BLaER1 (cell line): Measurements from ENCODE around the gene RIMS1.

Experiments used
- H3K27ac ChIP-seq: shearing (Covaris generic); formaldehyde crosslinking; 2 replicates; pipeline ENCODE4 v1.8.1; 2022
- H3K27me3 ChIP-seq: shearing (Covaris generic); formaldehyde crosslinking; 2 replicates; pipeline ENCODE4 v1.8.1; 2022
- H3K36me3 ChIP-seq: shearing (Covaris generic); formaldehyde crosslinking; 2 replicates; pipeline ENCODE4 v1.8.1; 2022
- H3K4me1 ChIP-seq: shearing (Covaris generic); formaldehyde crosslinking; 2 replicates; pipeline ENCODE4 v1.8.1; 2022
- H3K4me2 ChIP-seq: shearing (Covaris generic); formaldehyde crosslinking; 2 replicates; pipeline ENCODE4 v1.8.1; 2022
- H3K4me3 ChIP-seq: shearing (Covaris generic); formaldehyde crosslinking; 2 replicates; pipeline ENCODE4 v1.8.1; 2022
- H3K9ac ChIP-seq: shearing (Covaris generic); formaldehyde crosslinking; 2 replicates; pipeline ENCODE4 v1.8.1; 2022
- H3K9me3 ChIP-seq: shearing (Covaris generic); formaldehyde crosslinking; 2 replicates; pipeline ENCODE4 v1.8.1; 2022
- H4K20me1 ChIP-seq: shearing (Covaris generic); formaldehyde crosslinking; 2 replicates; pipeline ENCODE4 v1.8.1; 2022
- Cebpa-rat ChIP-seq: shearing (Covaris generic); IDR thresholded peaks from 2 replicates; pipeline ENCODE4 v1.8.1; 2022

The RIMS1 gene

GRCh38 chr6:72418495-72418894, 532.1 kb downstream of the RIMS1 start:
- TF ChIP-seq Cebpa-rat: no peak
- H3K4me1 ChIP-seq: no peaks in the 10 kb centered on the region
- H3K9me3 ChIP-seq: no peaks in the 10 kb centered on the region
- H3K27ac ChIP-seq: no peak overlapping the region
- no peaks in the 10 kb centered on the region for H3K27me3 ChIP-seq
- no peaks in the 10 kb centered on the region for H3K36me3 ChIP-seq
- no peaks in the 10 kb centered on the region for H4K20me1 ChIP-seq
- no peak overlapping the region for H3K9ac ChIP-seq
- no peak overlapping the region for H3K4me2 ChIP-seq
- H3K4me3 ChIP-seq: no peak overlapping the region

- Histone ChIP-seq H3K27me3 (no peaks in the 10 kb centered on the region), H3K4me3 (no peak overlapping the region), H3K4me2 (no peak overlapping the region), H3K9ac (no peak overlapping the region), H3K36me3 (no peaks in the 10 kb centered on the region), H4K20me1 (no peaks in the 10 kb centered on the region), H3K9me3 (no peaks in the 10 kb centered on the region), H3K27ac (no peak overlapping the region), H3K4me1 (no peaks in the 10 kb centered on the region)
- TF ChIP-seq Cebpa-rat: no peak
These were observed 533.6 kb downstream of the RIMS1 start for GRCh38 chr6:72419966-72420365.

DNA sequence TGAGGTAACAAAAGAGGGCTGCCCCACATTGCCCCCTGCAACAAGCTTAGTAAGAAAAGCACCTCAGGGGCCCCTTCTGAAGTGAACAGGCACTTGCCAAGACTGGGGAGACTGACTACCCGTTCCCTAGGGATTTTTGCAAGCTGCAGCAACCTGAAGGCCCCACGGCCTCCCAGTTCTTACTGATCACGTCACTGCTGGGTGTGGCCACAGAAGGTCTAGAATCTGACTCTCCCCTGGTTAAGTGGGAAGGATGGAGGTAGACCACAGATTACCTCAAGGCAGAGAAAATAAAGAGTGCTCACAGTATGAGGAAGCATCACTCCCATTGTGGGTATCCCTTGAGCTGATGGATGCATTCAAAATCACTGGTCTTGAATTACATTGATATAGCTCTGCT, 534.1 kb downstream of the RIMS1 start:
- H3K9ac ChIP-seq: no peak overlapping the region
- no peak overlapping the region for H3K27ac ChIP-seq
- no peaks in the 10 kb centered on the region for H3K9me3 ChIP-seq
- no peak overlapping the region for H3K4me3 ChIP-seq
- H3K4me2 ChIP-seq: no peak overlapping the region
- no peaks in the 10 kb centered on the region for H3K27me3 ChIP-seq
- no peaks in the 10 kb centered on the region for H3K4me1 ChIP-seq
- H4K20me1 ChIP-seq: no peaks in the 10 kb centered on the region
- H3K36me3 ChIP-seq: no peaks in the 10 kb centered on the region
- no peak for TF ChIP-seq Cebpa-rat

DNA sequence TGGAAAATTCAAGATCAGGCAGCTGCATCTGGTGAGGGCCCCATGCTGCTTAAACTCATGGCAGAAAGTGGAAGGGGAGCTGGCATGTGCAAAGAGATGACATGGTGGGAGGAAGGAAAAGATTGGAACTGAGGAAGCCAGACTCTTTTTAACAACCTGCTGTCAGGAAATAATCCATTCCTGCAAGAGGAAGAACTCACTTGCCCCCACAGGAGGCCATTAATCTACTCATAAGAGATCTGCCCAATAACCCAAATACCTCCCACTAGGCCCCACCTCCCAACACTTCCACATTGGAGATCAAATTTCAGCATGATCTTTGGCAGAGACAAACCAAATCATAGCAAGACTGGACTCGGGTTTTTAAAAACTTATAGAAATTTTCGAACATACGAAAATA, 535.0 kb downstream of the RIMS1 start:
- Histone ChIP-seq H3K4me1 (no peaks in the 10 kb centered on the region), H3K27me3 (no peaks in the 10 kb centered on the region)
- no peak for TF ChIP-seq Cebpa-rat

GRCh38 chr6:72422171-72422570, 535.8 kb downstream of the RIMS1 start:
- no peaks in the 10 kb centered on the region for H4K20me1 ChIP-seq
- no peaks in the 10 kb centered on the region for H3K36me3 ChIP-seq
- no peaks in the 10 kb centered on the region for H3K4me1 ChIP-seq
- no peaks in the 10 kb centered on the region for H3K27me3 ChIP-seq
- H3K4me3 ChIP-seq: no peak overlapping the region
- no peak overlapping the region for H3K9ac ChIP-seq
- no peak for TF ChIP-seq Cebpa-rat
- no peak overlapping the region for H3K4me2 ChIP-seq
- H3K9me3 ChIP-seq: no peaks in the 10 kb centered on the region
- H3K27ac ChIP-seq: no peak overlapping the region

More for the DNA sequence above, 535.0 kb downstream of the RIMS1 start:
- Histone ChIP-seq H3K9me3 (no peaks in the 10 kb centered on the region), H3K4me2 (no peak overlapping the region), H4K20me1 (no peaks in the 10 kb centered on the region), H3K9ac (no peak overlapping the region), H3K27ac (no peak overlapping the region), H3K36me3 (no peaks in the 10 kb centered on the region), H3K4me3 (no peak overlapping the region)

DNA sequence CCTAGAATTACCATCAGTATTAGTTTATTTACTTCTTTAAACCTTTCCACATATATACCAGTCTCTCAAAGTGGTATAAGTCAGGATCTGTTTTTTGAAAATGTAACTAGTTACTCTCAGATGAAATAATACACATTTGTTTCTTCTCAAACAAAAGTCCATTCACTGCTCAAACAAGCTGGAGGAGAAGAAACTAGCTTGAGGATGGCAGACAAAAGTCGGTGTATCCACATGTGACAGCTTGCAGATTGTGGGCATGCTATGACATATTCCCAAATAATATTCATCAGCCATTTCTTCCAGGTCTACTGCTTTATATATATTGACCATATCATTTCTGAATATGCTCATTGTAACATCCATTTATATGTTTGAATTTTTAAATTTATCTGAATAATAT, 538.1 kb downstream of the RIMS1 start:
- H3K4me1 ChIP-seq: no peaks in the 10 kb centered on the region
- H3K27ac ChIP-seq: no peak overlapping the region
- H3K27me3 ChIP-seq: no peaks in the 10 kb centered on the region
- H3K36me3 ChIP-seq: no peaks in the 10 kb centered on the region
- no peak overlapping the region for H3K4me2 ChIP-seq
- H3K9me3 ChIP-seq: no peaks in the 10 kb centered on the region
- no peak overlapping the region for H3K4me3 ChIP-seq
- no peak overlapping the region for H3K9ac ChIP-seq
- TF ChIP-seq Cebpa-rat: no peak
- no peaks in the 10 kb centered on the region for H4K20me1 ChIP-seq

- H3K4me1 ChIP-seq: no peaks in the 10 kb centered on the region
- H3K36me3 ChIP-seq: no peaks in the 10 kb centered on the region
- H3K27me3 ChIP-seq: no peaks in the 10 kb centered on the region
- H3K4me2 ChIP-seq: no peak overlapping the region
- no peak overlapping the region for H3K4me3 ChIP-seq
- H3K9me3 ChIP-seq: no peaks in the 10 kb centered on the region
- no peak overlapping the region for H3K27ac ChIP-seq
- TF ChIP-seq Cebpa-rat: no peak
- no peaks in the 10 kb centered on the region for H4K20me1 ChIP-seq
- H3K9ac ChIP-seq: no peak overlapping the region
These were observed 538.8 kb downstream of the RIMS1 start for GRCh38 chr6:72425003-72425681.

DNA sequence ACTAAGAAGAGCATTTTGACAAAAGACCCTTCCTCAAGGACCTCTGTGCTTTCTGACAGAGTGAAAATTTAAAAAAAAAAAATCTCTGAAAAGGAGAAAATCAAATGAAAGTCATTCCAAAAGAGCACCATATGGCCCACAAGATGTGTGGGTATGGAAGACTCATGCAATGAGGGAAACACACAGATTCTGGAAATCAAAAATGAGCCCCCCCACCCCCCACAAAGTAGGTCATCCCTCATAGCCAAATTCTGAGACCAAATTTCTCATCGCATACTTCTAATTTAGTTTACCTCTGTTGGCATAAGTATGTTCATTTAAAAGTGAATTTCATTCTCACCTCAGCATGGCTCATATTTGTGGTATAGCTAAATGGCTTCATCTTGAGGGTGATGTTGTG, 554.3 kb downstream of the RIMS1 start:
- Histone ChIP-seq H4K20me1 (no peaks in the 10 kb centered on the region), H3K9me3 (no peaks in the 10 kb centered on the region), H3K4me2 (no peak overlapping the region), H3K36me3 (no peaks in the 10 kb centered on the region), H3K4me1 (no peaks in the 10 kb centered on the region), H3K27me3 (no peaks in the 10 kb centered on the region), H3K4me3 (no peak overlapping the region), H3K27ac (no peak overlapping the region), H3K9ac (no peak overlapping the region)
- TF ChIP-seq Cebpa-rat: no peak

DNA sequence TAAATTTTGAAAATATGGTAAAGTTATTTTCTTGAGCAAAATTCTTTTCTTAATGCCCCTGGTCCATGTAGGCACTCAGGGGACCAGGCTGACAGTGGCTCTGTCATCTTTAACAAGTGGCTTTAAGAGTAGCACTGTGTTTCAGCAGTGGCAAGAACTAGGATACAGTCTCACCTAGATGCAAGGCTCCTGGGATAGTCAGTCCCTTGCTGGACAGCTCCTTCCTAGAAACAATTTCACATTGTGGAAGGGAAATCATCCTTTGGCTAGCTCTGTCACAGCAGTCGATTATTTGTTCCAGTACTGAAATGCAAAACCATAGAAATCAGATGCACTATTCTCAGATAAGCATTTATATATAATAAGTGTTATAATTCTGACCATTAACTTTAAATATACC, 560.1 kb downstream of the RIMS1 start:
- Histone ChIP-seq H3K4me1 (no peaks in the 10 kb centered on the region), H3K27ac (no peak overlapping the region), H3K4me3 (no peak overlapping the region), H3K9ac (no peak overlapping the region), H3K27me3 (no peaks in the 10 kb centered on the region), H4K20me1 (no peaks in the 10 kb centered on the region), H3K36me3 (no peaks in the 10 kb centered on the region), H3K4me2 (no peak overlapping the region), H3K9me3 (no peaks in the 10 kb centered on the region)
- no peak for TF ChIP-seq Cebpa-rat
